SW 1271 (cell line): ENCODE measurements around the gene MBD3L4.
"Not testable (repeated sequence)": the region's sequence is repeated elsewhere in the genome, so short reads cannot be mapped to it uniquely, and the experiment has no call there.

Experiments used
- DNase-seq, 2 experiments: peaks; one replicate each; lab custom pipeline; 2025; lab: John Stamatoyannopoulos, UW

MBD3L4 gene

DNA sequence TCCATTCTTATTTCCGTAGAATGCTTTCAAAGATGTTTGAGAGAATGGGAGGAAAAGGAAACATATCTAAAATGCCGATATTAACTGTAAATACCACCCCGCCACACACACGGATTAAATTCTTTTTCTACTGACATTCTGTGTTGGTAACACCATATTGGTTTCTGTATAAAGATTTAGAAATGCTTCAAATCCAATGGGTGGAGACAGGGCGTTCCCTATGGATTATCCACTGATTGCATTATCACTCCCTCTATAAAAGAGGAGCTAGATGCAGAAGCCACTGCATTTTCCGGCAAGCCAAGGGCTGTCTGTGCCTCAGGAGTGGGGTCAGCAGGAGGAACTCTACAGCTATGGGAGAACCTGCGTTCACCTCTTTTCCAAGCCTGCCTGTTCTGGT, 9.0 kb upstream of the MBD3L4 start, which contains the start of gene MBD3L2:
MBD3L2 (plus strand) TSS at position 301 of the 400 bp plus-strand sequence; CDS start at position 354, 53 bp downstream.
- not testable (repeated sequence) for DNase-seq

DNA sequence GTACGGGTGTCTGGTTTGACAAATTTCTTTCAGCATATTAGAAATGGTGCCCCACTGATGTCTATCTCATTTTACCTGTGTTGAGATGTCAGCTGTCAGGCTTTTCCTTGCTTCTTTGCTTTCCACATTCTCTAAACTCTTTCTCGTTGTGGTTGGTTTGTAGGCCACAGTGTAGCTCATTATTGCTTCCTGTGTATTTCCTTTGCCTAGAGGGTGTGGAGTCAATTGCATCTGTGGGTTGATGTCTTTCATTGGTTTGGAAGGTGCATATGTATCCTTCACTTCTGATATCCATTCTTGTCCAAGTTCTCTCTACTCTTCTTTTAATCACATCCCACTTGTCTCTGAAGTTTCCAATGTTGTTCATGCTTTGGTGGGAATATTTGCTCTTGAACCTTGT, 1.6 kb upstream of the MBD3L4 start:
- not testable (repeated sequence) for DNase-seq

DNA sequence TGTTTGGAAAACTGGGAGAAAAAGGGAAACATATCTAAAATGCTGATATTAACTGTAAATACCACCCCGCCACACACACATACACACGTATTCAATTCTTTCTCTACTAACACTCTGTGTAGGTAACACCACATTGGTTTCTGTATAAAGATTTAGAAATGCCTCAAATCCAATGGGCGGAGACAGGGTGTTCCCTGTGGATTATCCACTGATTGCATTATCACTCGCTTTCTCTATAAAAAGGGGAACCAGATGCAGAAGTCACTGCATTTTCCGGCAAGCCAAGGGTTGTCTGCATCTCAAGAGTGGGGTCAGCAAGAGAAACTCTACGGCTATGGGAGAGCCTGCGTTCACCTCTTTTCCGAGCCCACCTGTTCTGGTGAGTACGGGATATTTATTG, 9.7 kb downstream of the MBD3L4 start, which contains the start of gene MBD3L5:
MBD3L5 (plus strand) TSS at position 301 of the 400 bp plus-strand sequence; CDS start at position 335, 34 bp downstream.
- not testable (repeated sequence) for DNase-seq

DNA sequence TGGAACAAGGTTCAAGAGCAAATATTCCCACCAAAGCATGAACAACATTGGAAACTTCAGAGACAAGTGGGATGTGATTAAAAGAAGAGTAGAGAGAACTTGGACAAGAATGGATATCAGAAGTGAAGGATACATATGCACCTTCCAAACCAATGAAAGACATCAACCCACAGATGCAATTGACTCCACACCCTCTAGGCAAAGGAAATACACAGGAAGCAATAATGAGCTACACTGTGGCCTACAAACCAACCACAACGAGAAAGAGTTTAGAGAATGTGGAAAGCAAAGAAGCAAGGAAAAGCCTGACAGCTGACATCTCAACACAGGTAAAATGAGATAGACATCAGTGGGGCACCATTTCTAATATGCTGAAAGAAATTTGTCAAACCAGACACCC, 11.2 kb downstream of the MBD3L4 start:
- DNase-seq: not testable (repeated sequence)

DNA sequence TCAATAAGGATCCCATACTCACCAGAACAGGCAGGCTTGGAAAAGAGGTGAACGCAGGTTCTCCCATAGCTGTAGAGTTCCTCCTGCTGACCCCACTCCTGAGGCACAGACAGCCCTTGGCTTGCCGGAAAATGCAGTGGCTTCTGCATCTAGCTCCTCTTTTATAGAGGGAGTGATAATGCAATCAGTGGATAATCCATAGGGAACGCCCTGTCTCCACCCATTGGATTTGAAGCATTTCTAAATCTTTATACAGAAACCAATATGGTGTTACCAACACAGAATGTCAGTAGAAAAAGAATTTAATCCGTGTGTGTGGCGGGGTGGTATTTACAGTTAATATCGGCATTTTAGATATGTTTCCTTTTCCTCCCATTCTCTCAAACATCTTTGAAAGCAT, 18.6 kb downstream of the MBD3L4 start, which contains the start of gene MBD3L2B:
MBD3L2B (minus strand) TSS at position 101 of the 400 bp plus-strand sequence; CDS start at position 67, 34 bp downstream.
- DNase-seq: not testable (repeated sequence)

DNA sequence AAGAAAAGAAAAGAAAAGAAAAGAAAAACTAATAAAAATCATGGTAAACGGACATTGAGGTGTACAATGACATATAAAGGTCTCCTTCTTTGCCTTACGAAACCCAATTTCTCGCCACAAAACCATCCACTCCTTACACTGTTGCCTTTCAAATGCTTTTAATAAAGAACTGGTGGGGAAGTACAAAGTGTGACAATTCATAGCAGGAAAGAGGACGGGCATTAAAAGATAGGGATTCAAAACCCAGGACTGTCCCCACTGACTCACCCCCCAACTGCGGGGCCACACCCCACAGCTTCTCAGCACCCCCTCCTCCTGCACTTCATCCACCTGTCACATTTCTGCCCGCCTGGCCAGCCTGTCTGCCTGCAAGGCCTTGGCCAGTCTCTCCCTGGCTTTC, 21.2 kb downstream of the MBD3L4 start:
- no peak for DNase-seq

DNA sequence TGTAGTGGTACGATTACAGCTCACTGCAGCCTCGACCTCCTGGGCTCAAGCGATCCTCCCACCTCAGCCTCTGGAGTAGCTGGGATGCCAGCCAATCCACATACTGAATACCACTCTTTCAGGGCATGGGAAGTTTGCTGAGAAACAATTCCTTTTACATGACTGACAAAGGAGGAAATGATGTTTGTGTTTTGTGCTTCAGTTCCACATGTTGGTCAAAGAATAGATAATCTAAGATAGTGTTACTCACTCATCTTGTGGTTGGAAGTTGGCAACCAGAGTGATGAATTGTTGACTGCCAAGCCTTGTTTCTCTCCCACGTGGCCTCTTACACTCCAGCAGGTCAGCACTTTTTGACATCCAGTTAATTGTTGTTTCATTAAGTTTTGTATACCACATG, 26.3 kb downstream of the MBD3L4 start:
- DNase-seq: peak; percentile 51 to 87

DNA sequence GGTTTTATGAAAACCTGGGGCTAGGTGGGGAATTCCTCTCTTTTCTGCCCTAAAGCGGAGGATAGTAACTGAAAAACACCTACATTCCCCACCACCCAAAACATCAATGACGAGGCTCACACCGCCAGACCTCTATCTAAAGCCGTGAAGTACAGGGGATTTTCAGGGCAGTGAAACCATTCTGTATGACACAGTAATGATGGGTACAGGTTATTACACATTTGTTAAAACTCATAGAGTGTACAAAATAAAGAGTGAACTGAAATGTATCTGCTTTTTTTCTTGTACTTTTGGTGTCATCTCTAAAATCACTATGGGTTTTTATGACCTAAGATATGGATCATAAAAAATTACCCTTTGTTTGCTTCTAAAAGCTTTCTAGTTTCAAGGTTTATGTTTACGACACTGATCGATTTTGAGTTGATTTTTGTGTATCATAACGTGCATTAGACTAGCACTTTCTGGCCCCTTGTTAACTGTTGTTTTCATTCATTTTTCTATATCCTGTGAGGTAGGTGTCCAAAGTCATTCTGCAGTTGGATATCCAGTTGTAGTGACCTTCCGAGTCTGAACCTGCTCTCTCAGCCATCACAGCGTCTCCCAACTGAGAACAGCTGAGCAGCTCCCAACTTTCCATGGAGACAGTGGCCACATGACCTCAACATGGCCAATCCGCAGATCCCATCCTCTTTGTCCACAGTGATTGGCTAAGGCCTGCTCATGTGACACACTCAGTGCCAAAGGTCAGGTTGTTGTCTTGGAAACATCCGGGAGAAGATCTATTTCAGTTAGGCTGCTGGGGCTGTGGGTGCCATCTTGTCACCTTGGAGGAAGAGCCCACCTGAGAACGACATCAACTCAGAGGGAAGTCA, 29.0 kb downstream of the MBD3L4 start:
- DNase-seq: no peak

DNA sequence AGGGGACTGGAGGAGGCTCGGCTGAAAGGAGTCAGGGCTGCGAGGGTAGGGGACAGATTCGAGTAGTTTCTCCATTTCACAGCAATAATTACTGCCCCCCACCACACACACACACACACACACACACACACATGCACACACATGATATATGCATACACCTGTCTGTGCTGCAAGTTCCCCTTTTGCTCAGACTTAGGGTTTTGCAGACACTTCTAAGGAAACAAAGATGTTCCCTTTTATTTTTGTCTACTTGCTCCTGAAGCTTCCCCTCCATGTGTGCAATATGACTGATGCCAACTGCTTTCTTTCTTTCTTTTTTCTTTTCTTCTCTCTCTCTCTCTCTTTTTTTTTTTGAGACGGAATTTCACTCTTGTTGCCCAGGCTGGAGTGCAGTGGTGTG, 32.1 kb downstream of the MBD3L4 start:
- no peak for DNase-seq

DNA sequence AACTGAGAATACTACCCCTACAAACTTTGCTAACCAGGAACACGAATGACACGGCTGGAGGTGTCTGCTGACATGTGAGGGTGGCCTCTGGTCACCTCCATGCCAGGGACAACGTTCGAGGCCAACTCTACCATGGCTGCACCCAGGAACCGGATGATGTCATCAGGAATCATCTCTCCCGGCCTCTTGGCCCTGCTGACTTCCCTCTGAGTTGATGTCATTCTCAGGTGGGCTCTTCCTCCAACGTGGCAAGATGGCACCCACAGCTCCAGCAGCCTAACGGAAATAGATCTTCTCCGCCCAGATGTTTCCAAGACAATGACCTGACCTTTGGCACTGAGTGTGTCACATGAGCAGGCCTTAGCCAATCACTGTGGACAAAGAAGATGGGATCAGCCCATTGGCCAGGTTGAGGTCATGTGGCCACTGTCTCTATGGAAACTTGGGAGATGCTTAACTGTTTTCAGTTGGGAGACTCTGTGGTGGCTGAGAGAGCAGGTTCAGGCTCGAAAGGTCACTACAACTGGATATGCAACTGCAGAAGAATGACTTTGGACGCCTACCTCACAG, 33.8 kb downstream of the MBD3L4 start:
- no peak for DNase-seq

DNA sequence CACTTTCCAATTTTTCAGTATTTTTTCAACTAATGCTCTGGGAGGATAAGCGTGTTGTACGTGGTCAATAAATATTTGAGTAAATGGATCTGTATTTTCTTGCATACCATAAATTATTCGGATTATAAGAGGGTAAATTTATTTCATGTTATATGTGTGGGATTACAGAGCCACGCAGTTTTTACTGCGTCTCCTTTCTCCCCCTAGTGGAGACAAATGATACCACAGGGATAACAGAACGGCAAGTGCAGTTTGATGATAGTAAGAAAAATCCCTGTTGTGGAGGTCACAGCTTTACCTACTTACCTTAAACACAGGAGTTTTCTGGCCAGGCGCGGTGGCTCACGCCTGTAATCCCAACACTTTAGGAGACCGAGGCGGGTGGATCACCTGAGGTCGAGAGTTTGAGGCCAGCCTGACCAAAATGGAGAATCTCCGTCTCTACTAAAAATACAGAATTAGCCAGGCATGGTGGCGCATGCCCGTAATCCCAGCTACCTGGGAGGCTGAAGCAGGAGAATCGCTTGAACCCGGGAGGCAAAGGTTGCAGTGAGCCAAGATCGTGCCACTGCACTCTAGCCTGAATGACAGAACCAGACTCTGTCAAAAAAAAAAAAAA, 35.6 kb downstream of the MBD3L4 start:
- DNase-seq: peak in 1 of 2 experiments; percentile 58

DNA sequence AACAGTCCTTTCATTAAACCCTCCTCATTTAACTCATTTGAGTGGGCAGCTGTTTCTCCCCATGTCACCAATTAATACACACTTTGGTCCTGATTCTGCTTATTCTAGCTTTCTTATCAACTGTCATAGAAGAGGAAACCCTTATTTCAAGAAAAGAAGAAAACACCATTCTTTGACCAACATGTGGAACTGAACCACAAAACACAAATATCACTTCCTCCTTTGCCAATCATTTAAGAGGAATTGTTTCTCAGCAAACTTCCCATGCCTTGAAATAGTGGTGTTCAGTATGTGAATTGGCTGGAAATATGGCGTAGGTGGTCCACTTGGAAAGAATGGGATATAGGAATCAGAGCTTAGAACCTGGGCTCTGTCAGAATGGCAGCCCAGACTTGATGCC, 39.2 kb downstream of the MBD3L4 start:
- DNase-seq: no peak

DNA sequence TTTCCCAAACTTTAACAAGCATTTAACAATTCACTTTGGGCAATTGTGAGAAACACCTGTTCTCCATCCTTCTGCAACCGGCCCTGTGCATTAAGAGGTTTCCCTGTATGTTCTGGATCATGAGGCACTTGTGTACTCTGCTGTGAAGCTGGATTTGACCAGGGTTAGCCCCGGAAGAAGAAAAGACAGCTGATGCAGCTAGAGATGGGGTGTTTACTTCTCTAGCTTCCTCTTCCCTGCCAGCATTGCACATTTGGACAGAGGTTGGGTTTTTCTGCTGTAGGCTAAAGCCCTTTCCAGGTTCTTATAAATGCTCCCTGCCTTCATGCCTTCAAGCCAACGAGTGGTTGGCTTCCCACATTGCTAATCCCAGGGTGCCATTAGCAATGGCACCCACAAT, 39.6 kb downstream of the MBD3L4 start:
- no peak for DNase-seq

DNA sequence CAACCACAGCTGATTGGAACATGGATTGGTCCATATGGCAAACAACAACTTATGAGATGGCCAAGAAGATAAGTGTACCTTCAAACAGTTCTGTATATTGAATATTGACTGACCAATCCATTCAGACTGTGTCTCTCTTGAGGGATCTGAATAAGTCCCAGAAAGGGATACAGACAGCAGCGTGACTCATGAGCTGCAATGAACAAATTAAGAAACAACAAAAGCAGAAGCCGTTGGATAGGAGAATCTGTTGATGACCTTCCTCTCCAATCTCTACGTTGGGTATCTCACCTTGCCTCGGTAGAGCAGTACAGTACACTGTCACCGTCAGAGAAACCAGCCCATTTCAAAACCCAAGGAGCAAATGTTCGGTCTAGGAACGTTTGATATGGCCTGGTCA, 40.0 kb downstream of the MBD3L4 start:
- no peak for DNase-seq

DNA sequence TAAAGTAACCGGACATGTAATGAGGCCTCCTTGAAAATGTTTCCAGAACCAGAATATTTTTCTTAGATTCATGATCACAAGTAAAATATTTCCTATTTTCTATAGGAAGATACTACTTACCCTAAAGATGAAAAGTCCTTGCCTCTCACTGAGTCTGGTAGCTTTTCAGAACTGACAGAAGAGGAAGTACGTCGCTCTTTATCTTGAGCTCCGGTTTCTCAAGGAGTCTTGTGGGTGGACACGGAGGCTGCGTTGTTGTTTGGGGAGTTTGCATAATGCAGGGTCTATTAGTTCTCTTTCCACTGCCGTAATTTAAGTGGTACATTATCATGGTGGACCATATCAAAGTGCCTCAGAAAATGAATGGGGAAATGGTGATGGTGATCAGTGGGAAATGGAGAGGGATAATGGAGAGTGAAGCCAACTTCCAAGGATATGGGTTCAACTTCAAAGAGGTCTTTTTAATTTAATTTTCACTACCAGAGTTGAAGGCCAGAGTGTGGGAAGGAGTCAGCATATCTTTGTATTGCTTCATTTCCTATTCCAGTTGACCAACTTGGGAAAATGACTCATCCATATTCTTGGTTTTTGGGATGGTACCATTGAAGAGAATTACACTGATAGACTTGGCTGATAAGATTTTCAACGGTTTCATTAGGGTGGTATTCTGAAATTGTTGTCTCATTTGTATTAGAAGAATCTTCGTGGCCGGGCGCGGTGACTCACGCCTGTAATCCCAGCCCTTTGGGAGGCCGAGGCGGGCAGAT, 42.1 kb downstream of the MBD3L4 start:
- no peak for DNase-seq

DNA sequence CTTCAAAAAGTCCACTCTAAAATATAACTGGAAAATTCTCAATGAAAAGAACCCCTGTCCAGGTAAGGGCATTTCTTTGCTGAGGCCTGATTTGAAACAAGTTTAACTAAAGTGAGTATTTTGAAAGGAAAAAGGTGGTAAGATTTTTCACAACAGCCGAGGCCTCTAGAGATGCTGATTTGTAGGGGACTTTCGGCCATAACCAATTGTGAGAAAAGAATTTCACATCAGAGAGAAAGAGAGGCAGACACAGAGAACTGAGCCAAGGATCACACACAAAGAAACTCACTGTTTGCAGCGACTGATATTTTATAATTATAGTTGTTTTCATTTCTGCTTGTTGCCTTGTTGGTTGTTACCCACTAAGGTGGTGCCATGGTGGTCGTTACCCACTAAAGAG, 43.2 kb downstream of the MBD3L4 start:
- no peak for DNase-seq

DNA sequence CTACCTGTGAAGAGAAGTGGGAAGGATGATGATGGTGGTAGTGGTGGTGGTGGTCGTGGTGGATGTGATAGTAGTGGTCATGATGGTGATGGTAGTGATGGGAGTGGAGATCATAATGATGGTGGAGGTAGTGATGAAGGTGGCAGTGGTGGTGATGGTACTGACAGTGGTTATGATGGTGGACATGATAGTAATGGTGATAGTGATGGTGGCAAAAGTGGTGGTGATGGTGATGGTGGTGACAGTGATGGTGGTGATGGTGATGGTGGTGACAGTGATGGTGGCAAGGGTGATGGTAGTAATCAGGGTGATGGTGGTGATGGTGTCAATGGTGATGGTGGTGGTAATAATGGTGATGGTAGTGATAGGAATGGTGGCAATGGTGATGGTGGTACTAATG, 44.9 kb downstream of the MBD3L4 start:
- DNase-seq: no peak

DNA sequence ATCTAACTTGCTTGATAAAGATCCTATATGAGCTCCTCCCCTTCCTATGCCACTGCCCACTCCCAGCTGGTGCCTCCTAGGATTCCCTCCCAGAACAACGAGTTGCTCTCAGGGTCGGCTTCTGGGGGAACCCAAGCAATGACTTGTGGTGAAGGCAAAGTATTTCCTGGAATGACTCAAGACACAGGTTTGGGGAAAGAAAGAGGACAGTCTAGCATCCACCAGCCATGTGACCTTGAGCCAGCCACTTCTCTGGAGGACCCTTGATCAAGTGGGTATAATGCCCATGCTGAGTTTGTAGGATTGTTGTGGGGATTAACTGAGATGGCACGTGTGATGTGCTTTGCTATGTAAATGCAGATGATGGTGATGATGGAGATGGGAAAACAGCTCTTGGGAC, 51.7 kb downstream of the MBD3L4 start:
- no peak for DNase-seq

DNA sequence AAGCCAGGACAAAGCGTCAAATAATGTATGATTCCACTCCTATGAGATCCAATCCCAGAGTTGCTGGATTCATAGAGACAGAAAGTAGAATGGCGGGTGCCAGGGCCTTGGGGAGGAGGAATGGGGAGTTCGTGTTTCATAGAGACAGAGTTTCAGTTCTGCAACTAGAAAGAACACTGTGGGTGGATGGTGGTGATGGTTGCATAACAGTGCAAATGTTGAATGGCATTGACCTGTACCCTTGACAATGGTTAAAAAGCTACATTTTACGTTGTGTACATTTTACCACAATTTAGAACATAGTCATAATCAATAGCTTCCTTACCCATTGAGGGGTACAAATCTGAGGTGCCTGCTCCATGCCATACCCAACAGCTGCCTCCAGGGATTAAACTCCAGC, 52.1 kb downstream of the MBD3L4 start:
- DNase-seq: no peak
